GM21528 (cell line): Measurements from ENCODE around the gene GSS.

Experiments
- ATAC-seq: cut with Tn5 transposase; IDR thresholded peaks from one replicate; pipeline ENCODE4 v1.9.1; 2021; ENCODE audit warnings: mild to moderate bottlenecking, moderate library complexity; ENCODE audit not compliant: unreplicated experiment, low FRiP score

Gene GSS

GRCh38 chr20:34979366-34980153 is 24.0 kb upstream of the GSS start:
- no peak for ATAC-seq

GRCh38 chr20:34978092-34978744 is 22.6 kb upstream of the GSS start:
- no peak for ATAC-seq

- ATAC-seq = no peak
Observed at GRCh38 chr20:34977365-34978091, 21.9 kb upstream of the GSS start.

- ATAC-seq = no peak
Observed at GRCh38 chr20:34976286-34976685, 20.7 kb upstream of the GSS start.

- ATAC-seq = no peak
Observed at GRCh38 chr20:34974246-34974645, 18.6 kb upstream of the GSS start.

GRCh38 chr20:34971561-34972235 is 16.1 kb upstream of the GSS start:
- no peak for ATAC-seq

- ATAC-seq = no peak
Observed at GRCh38 chr20:34970846-34971560, 15.4 kb upstream of the GSS start.

- no peak for ATAC-seq
Observed at GRCh38 chr20:34970193-34970840, 14.7 kb upstream of the GSS start.

GRCh38 chr20:34968042-34968775 is 12.6 kb upstream of the GSS start:
- ATAC-seq = no peak

GRCh38 chr20:34967421-34967820 is 11.8 kb upstream of the GSS start:
- ATAC-seq = no peak

- ATAC-seq = no peak
Observed at GRCh38 chr20:34965051-34965450, 9.4 kb upstream of the GSS start.

- no peak for ATAC-seq
Observed at GRCh38 chr20:34964486-34964885, 8.9 kb upstream of the GSS start.

GRCh38 chr20:34956751-34957472 is 1.3 kb upstream of the GSS start:
- ATAC-seq = no peak

GRCh38 chr20:34956041-34956458 is 444 bp upstream of the GSS start:
- ATAC-seq = no peak

GRCh38 chr20:34954904-34955230 is 739 bp downstream of the GSS start:
- ATAC-seq = no peak

- no peak for ATAC-seq
Observed at GRCh38 chr20:34953960-34954359, 1.6 kb downstream of the GSS start.

GRCh38 chr20:34952671-34953070 is 2.9 kb downstream of the GSS start:
- ATAC-seq = no peak

- ATAC-seq = no peak
Observed at GRCh38 chr20:34951652-34952051, 4.0 kb downstream of the GSS start.

GRCh38 chr20:34951252-34951651 is 4.4 kb downstream of the GSS start:
- no peak for ATAC-seq
